HG03025 (cell line): Measurements from ENCODE around the gene MYCBP2.
"Not testable (repeated sequence)": the region's sequence is repeated elsewhere in the genome, so short reads cannot be mapped to it uniquely, and the experiment has no call there.

Source experiments
- ATAC-seq: cut with Tn5 transposase; IDR thresholded peaks from one replicate; pipeline ENCODE4 v1.9.1; 2021; ENCODE audit warnings: mild to moderate bottlenecking, moderate library complexity; ENCODE audit not compliant: unreplicated experiment, low FRiP score

The MYCBP2 gene

DNA sequence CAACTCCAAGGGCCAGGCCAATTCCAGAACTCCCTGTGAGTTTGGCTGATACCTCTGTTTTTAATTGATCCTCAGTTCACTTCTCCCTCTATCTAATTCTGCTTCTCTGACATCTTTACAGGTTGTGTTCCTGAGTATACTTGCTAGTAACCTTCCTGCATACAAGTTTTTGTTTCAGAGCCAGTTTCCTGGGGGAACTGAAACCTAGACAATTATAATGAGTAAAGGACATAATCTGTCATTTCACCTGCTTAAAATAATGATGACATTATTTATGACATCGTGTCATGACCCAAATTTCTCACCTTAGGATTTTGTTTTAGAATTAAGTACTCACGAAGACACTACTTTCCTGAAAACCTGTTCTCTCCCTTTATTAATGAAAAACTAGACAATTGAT is 12.5 kb upstream of the MYCBP2 start:
- ATAC-seq, result peak; percentile 44

GRCh38 chr13:77338961-77339401 is 12.1 kb upstream of the MYCBP2 start:
- peak; percentile 67 for ATAC-seq

GRCh38 chr13:77338329-77338728 is 11.4 kb upstream of the MYCBP2 start:
- peak; percentile 44 for ATAC-seq

- ATAC-seq, result no peak
Observed at GRCh38 chr13:77337159-77337558, 10.3 kb upstream of the MYCBP2 start.

DNA sequence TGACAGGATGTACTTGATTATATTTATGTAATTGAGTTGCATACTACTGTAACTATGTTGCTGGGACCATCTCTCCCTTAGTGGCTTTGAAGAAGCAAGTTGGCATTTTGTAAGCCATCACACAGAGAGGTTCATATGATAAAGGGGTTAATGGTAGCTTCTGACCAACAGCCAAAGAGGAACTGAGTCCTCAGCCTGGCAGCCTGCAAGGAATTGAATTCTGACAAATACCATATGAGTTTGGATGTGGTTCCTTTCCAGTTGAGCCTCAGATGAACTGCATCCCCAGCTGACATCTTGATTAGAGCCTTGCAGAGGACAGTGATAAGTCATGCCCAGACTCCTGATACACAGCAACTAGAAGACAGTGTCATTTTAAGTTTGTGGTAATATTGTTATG is 8.6 kb upstream of the MYCBP2 start:
- no peak for ATAC-seq

GRCh38 chr13:77333594-77333993 is 6.7 kb upstream of the MYCBP2 start:
- ATAC-seq, result no peak

GRCh38 chr13:77331421-77331820 is 4.5 kb upstream of the MYCBP2 start:
- no peak for ATAC-seq

GRCh38 chr13:77329911-77330584 is 3.2 kb upstream of the MYCBP2 start:
- no peak for ATAC-seq

DNA sequence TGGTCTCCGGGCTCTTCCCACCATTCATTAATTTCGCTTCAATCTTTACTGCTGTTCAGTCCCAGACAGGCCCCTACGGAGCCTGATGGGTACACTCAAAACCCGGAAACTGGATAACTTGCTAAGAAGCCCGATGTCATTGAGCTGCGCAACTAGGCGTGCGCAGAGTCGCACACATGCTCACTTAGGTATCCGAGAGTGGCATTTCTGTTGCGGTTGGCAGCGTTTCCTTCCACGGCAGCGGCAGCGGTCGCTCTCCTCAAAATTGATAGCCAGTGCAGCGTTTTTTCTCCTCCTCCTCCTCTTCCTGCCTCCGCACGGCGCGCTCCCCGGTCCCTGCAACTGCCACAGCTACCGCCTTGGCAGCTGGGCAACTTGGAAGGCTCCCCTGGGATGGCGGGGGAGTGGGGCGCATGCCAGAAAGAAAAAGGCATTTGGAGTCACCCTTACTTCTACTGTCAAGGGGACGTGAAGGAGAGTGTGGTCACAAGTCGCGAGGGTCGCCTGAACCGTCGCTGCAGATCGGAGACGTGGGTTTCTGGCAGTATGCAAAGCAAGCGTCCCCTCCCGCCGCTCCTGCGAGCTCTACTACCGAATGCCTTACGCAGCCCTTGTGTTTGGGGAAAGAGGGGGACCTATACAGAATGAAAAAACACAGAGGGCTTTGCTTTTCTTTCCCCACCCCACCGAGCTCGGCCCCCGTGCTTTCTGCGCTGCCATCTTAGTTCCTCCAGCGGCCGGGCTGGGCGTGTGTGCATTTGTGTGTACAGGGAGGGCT is 2.4 kb upstream of the MYCBP2 start:
- ATAC-seq, result peak; percentile 61

- ATAC-seq, result peak; percentile 1
Observed at GRCh38 chr13:77328819-77329132, 1.9 kb upstream of the MYCBP2 start.

GRCh38 chr13:77325371-77325980 is 1.4 kb downstream of the MYCBP2 start:
- no peak for ATAC-seq

- ATAC-seq, result no peak
Observed at GRCh38 chr13:77323858-77324257, 3.0 kb downstream of the MYCBP2 start.

- no peak for ATAC-seq
Observed at GRCh38 chr13:77319536-77319935, 7.4 kb downstream of the MYCBP2 start.

DNA sequence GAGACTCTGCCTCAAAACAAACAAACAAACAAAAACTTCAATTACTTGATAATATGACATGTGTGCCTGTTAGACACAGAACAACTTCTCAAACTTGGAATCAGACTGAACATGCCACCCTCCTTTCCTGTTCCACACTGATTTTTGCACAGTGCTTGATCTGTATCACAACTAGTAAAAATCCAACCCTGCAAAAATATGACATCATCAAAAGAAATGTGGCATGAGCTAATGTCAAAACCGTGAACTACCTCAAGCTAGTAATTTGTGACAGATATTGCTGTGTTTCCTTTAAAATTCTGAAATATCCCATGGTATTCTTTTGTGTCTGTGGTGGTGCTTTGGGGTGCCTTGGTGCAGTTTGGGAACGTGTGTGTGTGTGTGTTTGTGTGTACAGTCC is 8.2 kb downstream of the MYCBP2 start:
- ATAC-seq, result no peak

GRCh38 chr13:77316430-77316829 is 10.5 kb downstream of the MYCBP2 start:
- no peak for ATAC-seq

DNA sequence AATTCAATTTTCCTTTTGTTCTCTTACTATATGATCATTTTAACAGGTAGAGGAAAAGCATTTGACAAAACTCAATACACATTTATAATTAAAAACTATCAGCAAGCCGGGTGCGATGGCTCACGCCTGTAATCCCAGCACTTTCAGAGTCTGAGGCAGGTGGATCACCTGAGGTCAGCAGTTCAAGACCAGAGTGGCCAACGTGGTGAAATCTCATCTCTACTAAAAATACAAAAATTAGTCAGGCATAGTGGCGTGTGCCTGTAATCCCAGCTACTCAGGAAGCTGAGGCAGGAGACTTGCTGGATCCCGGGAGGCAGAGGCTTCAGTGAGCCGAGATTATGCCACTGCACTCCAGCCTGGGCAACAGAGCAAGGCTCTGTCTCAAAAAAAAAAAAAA is 11.4 kb downstream of the MYCBP2 start:
- not testable (repeated sequence) for ATAC-seq

DNA sequence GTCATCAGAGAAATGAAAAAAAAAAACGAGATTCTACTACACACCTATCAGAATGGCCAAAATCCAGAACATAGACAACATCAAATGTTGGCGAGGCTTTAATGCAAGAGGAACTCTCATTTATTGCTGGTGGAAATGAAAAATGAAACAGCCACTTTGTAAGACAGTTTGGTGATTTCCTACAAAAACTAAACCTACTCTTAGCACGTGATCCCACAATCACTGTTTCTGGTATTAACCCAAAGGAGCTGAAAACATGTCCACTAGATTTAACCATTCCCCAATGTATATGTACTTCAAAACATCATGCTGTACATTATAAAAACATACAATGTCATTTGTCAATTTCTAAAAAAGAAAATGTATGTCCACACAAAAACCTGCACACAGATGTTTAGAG is 13.0 kb downstream of the MYCBP2 start:
- no peak for ATAC-seq

DNA sequence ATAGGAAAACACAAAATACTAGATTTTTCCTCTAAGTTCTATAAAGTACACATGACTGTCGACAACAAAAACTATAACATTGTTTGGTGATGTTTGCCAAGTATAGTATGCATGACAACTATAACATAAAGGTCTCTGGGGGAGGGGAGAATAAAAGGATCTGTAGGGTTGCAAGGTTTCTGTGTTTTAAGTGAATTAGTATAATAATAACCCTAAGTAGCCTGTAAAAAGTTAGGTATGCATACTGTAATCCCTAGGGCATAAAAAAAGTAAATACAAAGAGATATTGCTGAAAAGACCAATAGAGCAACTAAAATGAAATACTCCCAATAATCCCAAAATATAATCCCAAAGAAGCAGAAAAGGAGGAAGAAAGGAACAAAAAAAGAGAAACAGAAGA is 14.6 kb downstream of the MYCBP2 start:
- no peak for ATAC-seq

DNA sequence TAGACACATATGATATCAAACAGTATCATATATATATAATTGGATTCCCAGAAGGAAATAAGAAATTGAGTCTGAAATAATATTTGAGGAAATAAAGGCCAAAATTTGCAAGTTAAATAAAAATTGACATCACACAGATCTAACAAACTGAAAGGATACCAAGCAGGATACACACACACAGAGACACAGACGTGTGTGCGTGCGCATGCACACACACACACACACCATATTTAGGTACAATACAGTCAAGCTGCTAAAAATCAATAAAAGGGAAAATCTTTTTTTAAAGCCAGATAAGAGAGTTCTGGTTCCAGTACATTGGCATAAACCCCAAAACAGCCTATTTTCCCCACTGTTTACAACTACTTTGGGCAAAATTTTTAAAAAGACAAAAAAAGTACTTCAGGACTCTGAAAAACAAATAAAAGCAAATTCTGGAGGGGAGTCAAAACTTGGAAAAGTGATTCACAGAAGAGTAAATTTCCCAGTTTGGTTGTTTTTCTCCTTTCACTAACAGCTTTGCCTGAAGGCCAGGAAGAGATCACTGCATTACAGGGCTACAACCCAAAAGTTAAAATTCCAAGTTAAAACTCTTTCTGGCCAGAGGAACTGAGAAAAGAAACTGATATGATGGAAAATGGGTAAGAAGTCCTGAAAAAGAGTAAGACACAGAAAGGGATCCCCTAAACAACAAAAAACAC is 16.2 kb downstream of the MYCBP2 start:
- no peak for ATAC-seq

DNA sequence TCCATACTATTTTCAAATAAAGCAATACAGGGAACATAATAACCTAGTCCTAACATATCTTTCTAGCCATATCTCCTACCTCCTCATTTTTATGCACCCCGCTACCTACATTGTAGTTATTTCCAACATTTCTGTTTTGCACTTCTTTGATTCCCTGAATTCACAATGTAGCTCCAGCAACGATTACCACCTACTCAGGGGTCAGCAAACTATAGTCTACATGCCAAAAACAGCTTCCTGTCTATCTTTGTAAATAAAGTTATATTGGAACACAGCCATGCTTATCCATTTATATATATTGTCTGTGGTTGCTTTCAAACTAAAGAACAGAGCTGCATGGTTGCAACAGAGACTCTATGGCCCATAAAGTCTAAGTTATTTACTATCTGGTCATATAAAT is 16.7 kb downstream of the MYCBP2 start:
- ATAC-seq, result no peak

GRCh38 chr13:77309254-77309653 is 17.6 kb downstream of the MYCBP2 start:
- ATAC-seq, result no peak
